GM12878 (cell line): Measurements from ENCODE around the gene SERPINE1. TPM values are rescaled to one million over a fixed set of nuclear protein-coding genes. Genes with fewer than 3 reads are reported as not detected.

ENCODE experiments used
- ATAC-seq: fragments of 200-7000 bp; cut with Tn5 transposase; 3 replicates; pipeline ENCODE4 v1.9.1; 2020; ENCODE audit warnings: mild to moderate bottlenecking, moderate library complexity
- BruUV-seq: library from RNA; stranded (reverse); fragments of 400-500 nt; replicated peaks from 2 replicates; lab custom pipeline; 2021; lab: Mats Ljungman, UMichigan
- CTCF ChIA-PET: fragments of 300-600 bp; sonication (Branson Sonifier 250); formaldehyde crosslinking; extraction: SDS; loops from one replicate; lab custom pipeline; 2021; ENCODE audit warnings: inconsistent platforms; lab: Yijun Ruan, JAX
- POLR2A ChIA-PET: fragments of 350-600 bp; formaldehyde crosslinking; extraction: SDS; loops from one replicate; lab custom pipeline; 2021; ENCODE audit warnings: inconsistent platforms; lab: Charles Lee
- RAD21 ChIA-PET: fragments of 300-600 bp; sonication (Branson Sonifier 250); formaldehyde crosslinking; loops from one replicate; lab custom pipeline; 2023; ENCODE audit warnings: antibody characterized with exemption; ENCODE audit not compliant: unreplicated experiment; lab: Charles Lee
- SMC1A ChIA-PET: fragments of 300-600 bp; sonication (Branson Sonifier 250); formaldehyde crosslinking; loops from one replicate; lab custom pipeline; 2023; ENCODE audit not compliant: unreplicated experiment, uncharacterized antibody; lab: Charles Lee
- DNase-seq: peaks from one replicate; pipeline ENCODE4 v3.0.0-alpha.2; 2011; ENCODE audit warnings: low read depth, low spot score
- FAIRE-seq: peaks from 3 replicates; lab custom pipeline; 2011; peaks lifted over from hg19 to GRCh38; lab: Jason Lieb, UNC
- H2AFZ ChIP-seq: 2 replicates; pipeline ENCODE4 v1.6.0; 2011; ENCODE audit warnings: low read depth, low read length, control low read depth; ENCODE audit not compliant: control insufficient read depth
- H3K27ac ChIP-seq: 2 replicates; pipeline ENCODE4 v1.5.1; 2011; ENCODE audit warnings: control low read depth; ENCODE audit not compliant: control insufficient read depth, insufficient read depth
- H3K27me3 ChIP-seq, 2 experiments: replicated peaks in 1 of 2; 2 replicates each; pipeline versions ENCODE4 v1.6.0 to v1.6.1; 2011; ENCODE audit warnings: low read length in 1 of 2; ENCODE audit not compliant: control insufficient read depth in 2 of 2, insufficient read depth in 2 of 2
- H3K36me3 ChIP-seq, 2 experiments: 2 replicates each; pipeline ENCODE4 v1.5.1; 2011; ENCODE audit warnings: low read length in 1 of 2; ENCODE audit not compliant: control insufficient read depth in 2 of 2, insufficient read depth in 2 of 2
- H3K4me1 ChIP-seq: 2 replicates; pipeline ENCODE4 v1.6.1; 2011; ENCODE audit warnings: mild to moderate bottlenecking, low read length, moderate library complexity, mixed read lengths; ENCODE audit not compliant: control insufficient read depth, insufficient read depth
- H3K4me2 ChIP-seq: 2 replicates; pipeline ENCODE4 v1.6.0; 2011; ENCODE audit warnings: control low read depth; ENCODE audit not compliant: control insufficient read depth, insufficient read depth
- H3K4me3 ChIP-seq: fragments of 200-600 bp; sonication (generic); 2 replicates; pipeline ENCODE4 v1.5.1; 2016
- H3K79me2 ChIP-seq: 2 replicates; pipeline ENCODE4 v1.6.0; 2011; ENCODE audit warnings: low read length; ENCODE audit not compliant: control insufficient read depth, insufficient read depth
- H3K9ac ChIP-seq: 2 replicates; pipeline ENCODE4 v1.8.0; 2011; ENCODE audit warnings: low read length, control low read depth, mixed read lengths; ENCODE audit not compliant: control insufficient read depth, insufficient read depth
- H3K9me3 ChIP-seq: replicated peaks from 3 replicates; pipeline ENCODE4 v1.5.1; 2011; ENCODE audit warnings: mild to moderate bottlenecking, low read length; ENCODE audit not compliant: control insufficient read depth, insufficient read depth
- H4K20me1 ChIP-seq: 2 replicates; pipeline ENCODE4 v1.6.0; 2011; ENCODE audit not compliant: control insufficient read depth, insufficient read depth
- BRCA1 ChIP-seq: IDR thresholded peaks from 2 replicates; pipeline ENCODE4 v1.6.1; 2011; ENCODE audit warnings: low read depth, low read length, improper control_type of control experiment
- SMC3 ChIP-seq: IDR thresholded peaks from 2 replicates; pipeline ENCODE4 v1.6.1; 2011; ENCODE audit warnings: low read length, improper control_type of control experiment, borderline replicate concordance
- ZNF384 ChIP-seq: IDR thresholded peaks from 2 replicates; pipeline ENCODE4 v1.6.1; 2012; ENCODE audit warnings: low read depth, mild to moderate bottlenecking, low read length, improper control_type of control experiment, borderline replicate concordance
- WGBS: methylation state at CpG from one replicate; pipeline ENCODE4 v1.1.6; 2016; ENCODE audit warnings: low lambda C conversion rate; ENCODE audit not compliant: insufficient replicate concordance, insufficient coverage; ENCODE audit errors: missing lambda C conversion rate; 5-methylcytosine and 5-hydroxymethylcytosine counted together
- in situ Hi-C: fragments of 300-500 bp; cut with MboI; formaldehyde crosslinking; loops from 9 replicates; pipeline ENCODE4 v1.14.3; 2018; ENCODE audit warnings: mixed read lengths
- intact Hi-C: fragments of 100-400 bp; cut with micrococcal nuclease; formaldehyde crosslinking; loops from one replicate; pipeline ENCODE4 v1.14.2; 2022; ENCODE audit not compliant: unreplicated experiment
- polyA plus RNA-seq, 11 experiments: library from polyadenylated mRNA; depleted of rRNA in 4 of 11; unstranded in 6 of 11; stranded (reverse) in 5 of 11; fragments of >200 nt; fragmentation: Nextera tagmentation in 4 of 11; fragmentation: Illumina TruSeq in 1 of 11; extraction: Ambion mirVana in 4 of 11; extraction: Trizol in 1 of 11; gene quantifications; 1 replicate in 1 of 11; 2 replicates in 10 of 11; pipeline versions ENCODE4 v1.2.1 to v1.2.3, GENCODE V29; 2011 to 2016; ENCODE audit warnings: inconsistent platforms in 2 of 11, missing spikeins in 2 of 11, low read depth in 1 of 11
- total RNA-seq, 4 experiments: library from RNA; depleted of rRNA in 3 of 4; stranded (reverse); fragments of >200 nt in 3 of 4; fragmentation: Illumina TruSeq in 1 of 4; extraction: Trizol in 1 of 4; gene quantifications; 2 replicates each; pipeline versions ENCODE4 v1.2.1 to v1.2.3, GENCODE V29; 2013 to 2021
- TF ChIP-seq, protein P1 (sequence below): fragments of 450-650 bp; formaldehyde crosslinking; IDR thresholded peaks from 2 replicates; pipeline ENCODE4 v1.5.0; 2022; ENCODE audit warnings: mild to moderate bottlenecking, missing genetic modification characterization
- TF ChIP-seq, protein P2 (sequence below): fragments of 450-650 bp; formaldehyde crosslinking; IDR thresholded peaks from 2 replicates; pipeline ENCODE4 v1.4.0; 2022; ENCODE audit warnings: mild to moderate bottlenecking, moderate library complexity
- TF ChIP-seq, protein P3 (sequence below): fragments of 450-650 bp; IDR thresholded peaks from 2 replicates; pipeline ENCODE4 v1.6.1; 2017; ENCODE audit warnings: mild to moderate bottlenecking, moderate library complexity

The SERPINE1 gene
- total and polyA plus RNA-seq, 10 of the 15 experiments (the other 5 are each of a cell fraction or from before 2014, with no cell fraction given) = 0.20 to 2.4 (median 0.44) TPM

DNA sequence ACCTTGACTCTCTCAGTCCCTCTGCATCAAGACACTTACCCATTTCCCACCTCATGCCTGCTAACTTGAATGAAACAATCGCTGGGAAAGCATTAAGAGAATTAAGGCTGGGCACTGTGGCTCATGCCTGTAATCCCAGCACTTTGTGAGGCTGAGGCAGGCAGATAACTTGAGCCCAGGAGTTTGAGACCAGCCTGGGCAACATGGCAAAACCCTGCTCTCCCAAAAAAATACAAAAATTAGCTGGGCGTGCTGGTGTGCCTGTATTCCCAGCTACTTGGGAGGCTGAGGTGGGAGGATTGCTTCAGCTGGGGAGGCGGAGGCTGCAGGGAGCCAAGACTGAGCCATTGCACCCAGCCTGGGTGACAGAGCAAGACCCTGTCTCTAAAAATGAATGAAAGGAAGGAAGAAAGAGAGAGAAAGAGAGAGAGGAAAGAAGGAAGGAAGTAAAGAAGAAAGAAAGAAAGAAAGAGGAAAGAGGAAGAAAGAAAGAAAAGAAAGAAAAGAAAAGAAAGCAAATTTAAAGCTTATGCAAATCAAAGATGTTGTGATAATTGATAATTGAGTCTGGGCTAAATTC, 646 bp downstream of the SERPINE1 start:
- peak overlapping the region; percentile 90 for H3K4me2 ChIP-seq
- H2AFZ ChIP-seq = no peak overlapping the region
- H3K9ac ChIP-seq = no peak overlapping the region
- H4K20me1 ChIP-seq = no peaks in the 10 kb centered on the region
- ATAC-seq (no peak), FAIRE-seq (no peak), DNase-seq (no peak)
- H3K36me3 ChIP-seq = no peaks in the 10 kb centered on the region
- SMC1A ChIA-PET = interaction anchor here (0.9 to 1.5 kb wide), 5 partner anchors 9 to 90 kb away, joined by 3 to 5 read pairs (median 3); partner anchors contain the start of gene ZNHIT1
- in situ Hi-C loops (no loop called here), intact Hi-C loops (no loop called here)
- CTCF ChIA-PET = interaction anchor here (0.6 to 4.0 kb wide), 10 partner anchors 9 to 68 kb away, joined by 3 to 31 read pairs (median 4); partner anchors contain the start of gene TRIM56
- H3K27ac ChIP-seq = no peak overlapping the region
- WGBS = 92% methylated on average over 3 of the region's 3 CpGs
- no TSS peak for BruUV-seq
- POLR2A ChIA-PET = interaction anchor here (0.6 to 1.4 kb wide), 3 partner anchors 9 to 238 kb away, joined by 3 to 4 read pairs (median 4); partner anchors contain the start of gene UFSP1
- peaks cover 22% of the 10 kb centered on the region for H3K4me1 ChIP-seq
- no peaks in the 10 kb centered on the region for H3K9me3 ChIP-seq
- no peak overlapping the region for H3K4me3 ChIP-seq
- RAD21 ChIA-PET = interaction anchor here (0.8 to 2.6 kb wide), 2 partner anchors 11 to 42 kb away, joined by 3 to 8 read pairs; partner anchors contain the start of gene TRIM56
- H3K79me2 ChIP-seq = no peaks in the 10 kb centered on the region
- H3K27me3 ChIP-seq = no peaks in the 10 kb centered on the region; a peak in 2 of 4 replicates
- no peak for TF ChIP-seq SMC3
- TF ChIP-seq, protein P1, sequence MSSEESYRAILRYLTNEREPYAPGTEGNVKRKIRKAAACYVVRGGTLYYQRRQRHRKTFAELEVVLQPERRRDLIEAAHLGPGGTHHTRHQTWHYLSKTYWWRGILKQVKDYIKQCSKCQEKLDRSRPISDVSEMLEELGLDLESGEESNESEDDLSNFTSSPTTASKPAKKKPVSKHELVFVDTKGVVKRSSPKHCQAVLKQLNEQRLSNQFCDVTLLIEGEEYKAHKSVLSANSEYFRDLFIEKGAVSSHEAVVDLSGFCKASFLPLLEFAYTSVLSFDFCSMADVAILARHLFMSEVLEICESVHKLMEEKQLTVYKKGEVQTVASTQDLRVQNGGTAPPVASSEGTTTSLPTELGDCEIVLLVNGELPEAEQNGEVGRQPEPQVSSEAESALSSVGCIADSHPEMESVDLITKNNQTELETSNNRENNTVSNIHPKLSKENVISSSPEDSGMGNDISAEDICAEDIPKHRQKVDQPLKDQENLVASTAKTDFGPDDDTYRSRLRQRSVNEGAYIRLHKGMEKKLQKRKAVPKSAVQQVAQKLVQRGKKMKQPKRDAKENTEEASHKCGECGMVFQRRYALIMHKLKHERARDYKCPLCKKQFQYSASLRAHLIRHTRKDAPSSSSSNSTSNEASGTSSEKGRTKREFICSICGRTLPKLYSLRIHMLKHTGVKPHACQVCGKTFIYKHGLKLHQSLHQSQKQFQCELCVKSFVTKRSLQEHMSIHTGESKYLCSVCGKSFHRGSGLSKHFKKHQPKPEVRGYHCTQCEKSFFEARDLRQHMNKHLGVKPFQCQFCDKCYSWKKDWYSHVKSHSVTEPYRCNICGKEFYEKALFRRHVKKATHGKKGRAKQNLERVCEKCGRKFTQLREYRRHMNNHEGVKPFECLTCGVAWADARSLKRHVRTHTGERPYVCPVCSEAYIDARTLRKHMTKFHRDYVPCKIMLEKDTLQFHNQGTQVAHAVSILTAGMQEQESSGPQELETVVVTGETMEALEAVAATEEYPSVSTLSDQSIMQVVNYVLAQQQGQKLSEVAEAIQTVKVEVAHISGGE (CRISPR knock-in tag) = no peak
- TF ChIP-seq, protein P2, sequence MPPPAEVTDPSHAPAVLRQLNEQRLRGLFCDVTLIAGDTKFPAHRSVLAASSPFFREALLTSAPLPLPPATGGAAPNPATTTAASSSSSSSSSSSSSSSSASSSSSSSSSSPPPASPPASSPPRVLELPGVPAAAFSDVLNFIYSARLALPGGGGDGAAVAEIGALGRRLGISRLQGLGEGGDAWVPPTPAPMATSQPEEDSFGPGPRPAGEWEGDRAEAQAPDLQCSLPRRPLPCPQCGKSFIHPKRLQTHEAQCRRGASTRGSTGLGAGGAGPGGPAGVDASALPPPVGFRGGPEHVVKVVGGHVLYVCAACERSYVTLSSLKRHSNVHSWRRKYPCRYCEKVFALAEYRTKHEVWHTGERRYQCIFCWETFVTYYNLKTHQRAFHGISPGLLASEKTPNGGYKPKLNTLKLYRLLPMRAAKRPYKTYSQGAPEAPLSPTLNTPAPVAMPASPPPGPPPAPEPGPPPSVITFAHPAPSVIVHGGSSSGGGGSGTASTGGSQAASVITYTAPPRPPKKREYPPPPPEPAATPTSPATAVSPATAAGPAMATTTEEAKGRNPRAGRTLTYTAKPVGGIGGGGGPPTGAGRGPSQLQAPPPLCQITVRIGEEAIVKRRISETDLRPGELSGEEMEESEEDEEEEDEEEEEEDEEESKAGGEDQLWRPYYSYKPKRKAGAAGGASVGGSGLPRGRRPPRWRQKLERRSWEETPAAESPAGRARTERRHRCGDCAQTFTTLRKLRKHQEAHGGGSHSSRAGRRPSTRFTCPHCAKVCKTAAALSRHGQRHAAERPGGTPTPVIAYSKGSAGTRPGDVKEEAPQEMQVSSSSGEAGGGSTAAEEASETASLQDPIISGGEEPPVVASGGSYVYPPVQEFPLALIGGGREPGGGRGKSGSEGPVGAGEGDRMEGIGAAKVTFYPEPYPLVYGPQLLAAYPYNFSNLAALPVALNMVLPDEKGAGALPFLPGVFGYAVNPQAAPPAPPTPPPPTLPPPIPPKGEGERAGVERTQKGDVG (CRISPR knock-in tag) = no peak
- TF ChIP-seq, protein P3, sequence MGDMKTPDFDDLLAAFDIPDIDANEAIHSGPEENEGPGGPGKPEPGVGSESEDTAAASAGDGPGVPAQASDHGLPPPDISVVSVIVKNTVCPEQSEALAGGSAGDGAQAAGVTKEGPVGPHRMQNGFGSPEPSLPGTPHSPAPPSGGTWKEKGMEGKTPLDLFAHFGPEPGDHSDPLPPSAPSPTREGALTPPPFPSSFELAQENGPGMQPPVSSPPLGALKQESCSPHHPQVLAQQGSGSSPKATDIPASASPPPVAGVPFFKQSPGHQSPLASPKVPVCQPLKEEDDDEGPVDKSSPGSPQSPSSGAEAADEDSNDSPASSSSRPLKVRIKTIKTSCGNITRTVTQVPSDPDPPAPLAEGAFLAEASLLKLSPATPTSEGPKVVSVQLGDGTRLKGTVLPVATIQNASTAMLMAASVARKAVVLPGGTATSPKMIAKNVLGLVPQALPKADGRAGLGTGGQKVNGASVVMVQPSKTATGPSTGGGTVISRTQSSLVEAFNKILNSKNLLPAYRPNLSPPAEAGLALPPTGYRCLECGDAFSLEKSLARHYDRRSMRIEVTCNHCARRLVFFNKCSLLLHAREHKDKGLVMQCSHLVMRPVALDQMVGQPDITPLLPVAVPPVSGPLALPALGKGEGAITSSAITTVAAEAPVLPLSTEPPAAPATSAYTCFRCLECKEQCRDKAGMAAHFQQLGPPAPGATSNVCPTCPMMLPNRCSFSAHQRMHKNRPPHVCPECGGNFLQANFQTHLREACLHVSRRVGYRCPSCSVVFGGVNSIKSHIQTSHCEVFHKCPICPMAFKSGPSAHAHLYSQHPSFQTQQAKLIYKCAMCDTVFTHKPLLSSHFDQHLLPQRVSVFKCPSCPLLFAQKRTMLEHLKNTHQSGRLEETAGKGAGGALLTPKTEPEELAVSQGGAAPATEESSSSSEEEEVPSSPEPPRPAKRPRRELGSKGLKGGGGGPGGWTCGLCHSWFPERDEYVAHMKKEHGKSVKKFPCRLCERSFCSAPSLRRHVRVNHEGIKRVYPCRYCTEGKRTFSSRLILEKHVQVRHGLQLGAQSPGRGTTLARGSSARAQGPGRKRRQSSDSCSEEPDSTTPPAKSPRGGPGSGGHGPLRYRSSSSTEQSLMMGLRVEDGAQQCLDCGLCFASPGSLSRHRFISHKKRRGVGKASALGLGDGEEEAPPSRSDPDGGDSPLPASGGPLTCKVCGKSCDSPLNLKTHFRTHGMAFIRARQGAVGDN = no peak
- TF ChIP-seq ZNF384 = no peak
- no peak for TF ChIP-seq BRCA1
